HG03439 (cell line): Measurements from ENCODE around the gene EDDM13.
"Not testable (repeated sequence)": the region's sequence is repeated elsewhere in the genome, so short reads cannot be mapped to it uniquely, and the experiment has no call there.

ENCODE experiments used
- ATAC-seq: cut with Tn5 transposase; IDR thresholded peaks from one replicate; pipeline ENCODE4 v1.9.1; 2021; ENCODE audit warnings: mild to moderate bottlenecking, moderate library complexity; ENCODE audit not compliant: unreplicated experiment

Gene EDDM13

GRCh38 chr19:56294549-56294948 lies 22.0 kb downstream of the EDDM13 start:
- ATAC-seq = no peak

- ATAC-seq = no peak
Observed at GRCh38 chr19:56295531-56296455, 23.2 kb downstream of the EDDM13 start.

- no peak for ATAC-seq
Observed at GRCh38 chr19:56297010-56297409, 24.5 kb downstream of the EDDM13 start.

- ATAC-seq = no peak
Observed at GRCh38 chr19:56299688-56300087, 27.1 kb downstream of the EDDM13 start.

GRCh38 chr19:56301155-56301554 lies 28.6 kb downstream of the EDDM13 start:
- ATAC-seq = no peak

- no peak for ATAC-seq
Observed at GRCh38 chr19:56301886-56302620, 29.5 kb downstream of the EDDM13 start.

GRCh38 chr19:56304243-56304642 lies 31.7 kb downstream of the EDDM13 start:
- no peak for ATAC-seq

- ATAC-seq = no peak
Observed at GRCh38 chr19:56306016-56306415, 33.5 kb downstream of the EDDM13 start.

- ATAC-seq = not testable (repeated sequence)
Observed at GRCh38 chr19:56307062-56307461, 34.5 kb downstream of the EDDM13 start.

- no peak for ATAC-seq
Observed at GRCh38 chr19:56308792-56309191, 36.2 kb downstream of the EDDM13 start.

- ATAC-seq = no peak
Observed at GRCh38 chr19:56309511-56310185, 37.1 kb downstream of the EDDM13 start.

GRCh38 chr19:56310462-56310861 lies 37.9 kb downstream of the EDDM13 start:
- ATAC-seq = no peak

GRCh38 chr19:56312342-56312741 lies 39.8 kb downstream of the EDDM13 start:
- ATAC-seq = no peak

GRCh38 chr19:56312787-56313657 lies 40.5 kb downstream of the EDDM13 start:
- no peak for ATAC-seq

- ATAC-seq = no peak
Observed at GRCh38 chr19:56314018-56314380, 41.5 kb downstream of the EDDM13 start.

GRCh38 chr19:56314381-56315076 lies 42.0 kb downstream of the EDDM13 start, which contains the start of gene ZSCAN5A:
ZSCAN5A (minus strand) TSS chr19:56314839; CDS start chr19:56225046, 89,793 bp downstream.
- ATAC-seq = peak; percentile 75

- peak; percentile 82 for ATAC-seq
Observed at GRCh38 chr19:56315077-56315828, 42.7 kb downstream of the EDDM13 start.

- ATAC-seq = no peak
Observed at GRCh38 chr19:56316728-56317127, 44.2 kb downstream of the EDDM13 start.

- ATAC-seq = no peak
Observed at GRCh38 chr19:56317749-56318148, 45.2 kb downstream of the EDDM13 start.
